ENCODE measurements around the gene TMEM239.
"Not testable (repeated sequence)": the region's sequence is repeated elsewhere in the genome, so short reads cannot be mapped to it uniquely, and the experiment has no call there.

The TMEM239 gene

GRCh38 chr20:2800521-2801285 is 15.5 kb upstream of the TMEM239 start, which contains the start of gene CPXM1:
Gene CPXM1, minus strand, starts transcription at chr20:2800627. Its CDS starts 55 bp downstream, at chr20:2800572.
- peak; percentile 19 for DNase-seq

GRCh38 chr20:2801286-2801728 is 14.9 kb upstream of the TMEM239 start:
- no peak for DNase-seq

GRCh38 chr20:2804041-2804828 is 11.9 kb upstream of the TMEM239 start:
- DNase-seq = no peak

- DNase-seq = no peak
Observed at GRCh38 chr20:2804852-2805688, 11.1 kb upstream of the TMEM239 start.

GRCh38 chr20:2805689-2806350 is 10.3 kb upstream of the TMEM239 start:
- no peak for DNase-seq

- DNase-seq = no peak
Observed at GRCh38 chr20:2806351-2806701, 9.8 kb upstream of the TMEM239 start.

- no peak for DNase-seq
Observed at GRCh38 chr20:2807019-2807418, 9.1 kb upstream of the TMEM239 start.

GRCh38 chr20:2807929-2808328 is 8.2 kb upstream of the TMEM239 start:
- not testable (repeated sequence) for DNase-seq

- no peak for DNase-seq
Observed at GRCh38 chr20:2809690-2810089, 6.5 kb upstream of the TMEM239 start.

GRCh38 chr20:2812189-2812588 is 4.0 kb upstream of the TMEM239 start:
- DNase-seq = no peak

GRCh38 chr20:2814076-2814475 is 2.1 kb upstream of the TMEM239 start:
- no peak for DNase-seq

- no peak for DNase-seq
Observed at GRCh38 chr20:2814587-2815051, 1.5 kb upstream of the TMEM239 start, which contains the start of gene C20orf141. Gene C20orf141, plus strand, starts transcription at chr20:2814987. Its CDS starts 198 bp downstream, at chr20:2815185.

- DNase-seq = no peak
Observed at GRCh38 chr20:2815242-2815900, 793 bp upstream of the TMEM239 start.

- DNase-seq = no peak
Observed at GRCh38 chr20:2816583-2817340, 598 bp downstream of the TMEM239 start.

GRCh38 chr20:2817341-2817726 is 1.2 kb downstream of the TMEM239 start:
- no peak for DNase-seq

GRCh38 chr20:2817891-2818595 is 1.9 kb downstream of the TMEM239 start:
- DNase-seq = no peak

GRCh38 chr20:2820084-2820895 is 4.1 kb downstream of the TMEM239 start:
- DNase-seq = no peak

- DNase-seq = no peak
Observed at GRCh38 chr20:2820896-2821869, 5.0 kb downstream of the TMEM239 start.
